CD14-positive monocyte (primary cell): ENCODE data around the gene PCOLCE2. TPM values are rescaled to one million over a fixed set of nuclear protein-coding genes. Genes with fewer than 3 reads are reported as not detected.

Experiments used
- DNase-seq, 3 donors: peaks; one replicate each; pipeline ENCODE4 v3.0.0-alpha.2; 2011 to 2022
- H2AFZ ChIP-seq: 2 replicates; pipeline ENCODE4 v1.6.0; 2012; ENCODE audit warnings: mild to moderate bottlenecking, low read depth, low read length, inconsistent platforms; ENCODE audit not compliant: insufficient read depth, poor library complexity, severe bottlenecking
- H3K27ac ChIP-seq, 2 donors: 1 replicate in 1 of 2; 2 replicates in 1 of 2; pipeline ENCODE4 v1.5.1; 2012 to 2013; ENCODE audit warnings: low read length in 2 of 2, control low read depth in 1 of 2, inconsistent platforms in 1 of 2, low read depth in 1 of 2, mild to moderate bottlenecking in 1 of 2
- H3K27me3 ChIP-seq, 2 donors: one replicate each; pipeline versions ENCODE4 v1.6.0 to v1.6.1; 2011 to 2013; ENCODE audit warnings: low read length in 2 of 2; ENCODE audit not compliant: control insufficient read depth in 2 of 2, insufficient read depth in 2 of 2
- H3K36me3 ChIP-seq, 2 donors: replicated peaks in 1 of 2; 1 replicate in 1 of 2; 2 replicates in 1 of 2; pipeline versions ENCODE4 v1.5.1 to v1.6.1; 2012 to 2013; ENCODE audit warnings: low read length in 2 of 2, control low read depth in 1 of 2, inconsistent platforms in 1 of 2, mild to moderate bottlenecking in 1 of 2; ENCODE audit not compliant: insufficient read depth in 2 of 2, control insufficient read depth in 1 of 2
- H3K4me1 ChIP-seq, 2 donors: 1 replicate in 1 of 2; 2 replicates in 1 of 2; pipeline versions ENCODE4 v1.5.1 to v1.6.1; 2012 to 2013; ENCODE audit warnings: low read length in 2 of 2, control low read depth in 1 of 2, inconsistent platforms in 1 of 2, mild to moderate bottlenecking in 1 of 2, moderate library complexity in 1 of 2; ENCODE audit not compliant: insufficient read depth in 2 of 2, control insufficient read depth in 1 of 2
- H3K4me2 ChIP-seq: replicated peaks from 2 replicates; pipeline ENCODE3; 2012; ENCODE audit warnings: low read length, moderate library complexity, mild to moderate bottlenecking; ENCODE audit not compliant: poor library complexity, severe bottlenecking; ENCODE audit errors: extremely low read depth
- H3K4me3 ChIP-seq, 3 experiments: fragments of 200-600 bp in 1 of 3; sonication (generic) in 1 of 3; replicated peaks in 1 of 3; 1 replicate in 2 of 3; 2 replicates in 1 of 3; pipeline ENCODE4 v1.5.1; 2011 to 2013; ENCODE audit warnings: low read length in 3 of 3, mild to moderate bottlenecking in 3 of 3, control low read depth in 2 of 3, low read depth in 2 of 3, inconsistent platforms in 1 of 3, moderate library complexity in 1 of 3
- H3K79me2 ChIP-seq: 2 replicates; pipeline ENCODE4 v1.6.0; 2012; ENCODE audit warnings: mild to moderate bottlenecking, control low read depth, inconsistent platforms, low read length, moderate library complexity; ENCODE audit not compliant: insufficient read depth
- H3K9ac ChIP-seq: 2 replicates; pipeline ENCODE4 v1.6.0; 2017; ENCODE audit warnings: low read length, mild to moderate bottlenecking; ENCODE audit not compliant: insufficient read depth, poor library complexity, severe bottlenecking
- H3K9me3 ChIP-seq, 2 donors: replicated peaks in 1 of 2; 1 replicate in 1 of 2; 2 replicates in 1 of 2; pipeline versions ENCODE4 v1.5.1 to v1.6.1; 2012 to 2013; ENCODE audit warnings: low read length in 2 of 2, control low read depth in 1 of 2; ENCODE audit not compliant: control insufficient read depth in 1 of 2, insufficient read depth in 1 of 2
- H4K20me1 ChIP-seq: 2 replicates; pipeline ENCODE4 v1.6.0; 2012; ENCODE audit warnings: mild to moderate bottlenecking, low read length, control low read depth, moderate library complexity; ENCODE audit not compliant: insufficient read depth
- H3K27ac Mint-ChIP-seq, 7 donors: one replicate each; pipeline ENCODE4 v1.8.0; 2020; ENCODE audit warnings: mild to moderate bottlenecking in 7 of 7, mixed read lengths in 7 of 7, moderate library complexity in 6 of 7, inconsistent platforms in 2 of 7
- H3K27me3 Mint-ChIP-seq, 3 donors: one replicate each; pipeline ENCODE4 v1.8.0; 2021 to 2022; ENCODE audit warnings: low read depth in 3 of 3, mild to moderate bottlenecking in 3 of 3, mixed read lengths in 3 of 3, moderate library complexity in 3 of 3, inconsistent platforms in 1 of 3
- H3K36me3 Mint-ChIP-seq, 2 donors: one replicate each; pipeline ENCODE4 v1.8.0; 2020; ENCODE audit warnings: mixed read lengths in 2 of 2, inconsistent platforms in 1 of 2, mild to moderate bottlenecking in 1 of 2
- H3K4me1 Mint-ChIP-seq: one replicate; pipeline ENCODE4 v1.8.0; 2020; ENCODE audit warnings: mild to moderate bottlenecking, mixed read lengths
- H3K4me3 Mint-ChIP-seq, 2 donors: one replicate each; pipeline ENCODE4 v1.8.0; 2020; ENCODE audit warnings: mild to moderate bottlenecking in 2 of 2, mixed read lengths in 2 of 2, moderate library complexity in 1 of 2
- H3K9me3 Mint-ChIP-seq, 7 donors: one replicate each; pipeline ENCODE4 v1.8.0; 2020 to 2022; ENCODE audit warnings: mixed read lengths in 7 of 7, mild to moderate bottlenecking in 6 of 7, moderate library complexity in 6 of 7, inconsistent platforms in 2 of 7
- CTCF ChIP-seq: fragments of 200-600 bp; IDR thresholded peaks from one replicate; pipeline ENCODE4 v1.8.0; 2022; ENCODE audit warnings: antibody characterized with exemption, mild to moderate bottlenecking
- WGBS: methylation state at CpG from one replicate; pipeline ENCODE4 v1.1.5; 2013; ENCODE audit warnings: missing lambda C conversion rate; ENCODE audit not compliant: insufficient coverage; 5-methylcytosine and 5-hydroxymethylcytosine counted together
- intact Hi-C, 2 donors: fragments of 100-400 bp; cut with micrococcal nuclease; formaldehyde crosslinking; loops; one replicate each; pipeline versions ENCODE4 v1.15.0 to v1.15.1; 2023
- polyA plus RNA-seq, 3 donors: library from polyadenylated mRNA; depleted of rRNA in 1 of 3; unstranded in 2 of 3; stranded (reverse) in 1 of 3; fragments of 300-500 nt in 2 of 3; fragments of >200 nt in 1 of 3; fragmentation: Illumina TruSeq in 2 of 3; gene quantifications; 1 replicate in 2 of 3; 2 replicates in 1 of 3; pipeline ENCODE4 v1.2.3, GENCODE V29; 2012 to 2021

PCOLCE2 gene
- polyA plus RNA-seq, 3 donors, result not detected

- H3K9ac ChIP-seq, result no peak overlapping the region
- WGBS, result no CpG with 5 or more reads among the region's 2 CpGs
- H3K4me3 Mint-ChIP-seq, result no peak overlapping the region
- no peak overlapping the region for H3K4me3 ChIP-seq
- no peaks in the 10 kb centered on the region for H4K20me1 ChIP-seq
- H3K27ac Mint-ChIP-seq, result no peak overlapping the region
- no peak overlapping the region for H2AFZ ChIP-seq
- H3K27me3 Mint-ChIP-seq, result no peaks in the 10 kb centered on the region
- no peaks in the 10 kb centered on the region for H3K36me3 Mint-ChIP-seq
- no peaks in the 10 kb centered on the region for H3K4me1 ChIP-seq
- peaks cover 0 to 4% (median 0%) of the 10 kb centered on the region in 7 donors for H3K9me3 Mint-ChIP-seq
- H3K36me3 ChIP-seq, result no peaks in the 10 kb centered on the region
- no peak overlapping the region for H3K4me2 ChIP-seq
- TF ChIP-seq CTCF, result no peak
- no peaks in the 10 kb centered on the region for H3K4me1 Mint-ChIP-seq
- DNase-seq, result no peak
- peaks cover 0 to 4% of the 10 kb centered on the region in 2 donors for H3K9me3 ChIP-seq
- no peak overlapping the region for H3K27ac ChIP-seq
- H3K27me3 ChIP-seq, result no peaks in the 10 kb centered on the region
- H3K79me2 ChIP-seq, result no peaks in the 10 kb centered on the region
- intact Hi-C loops, result no loop called here
Measured at GRCh38 chr3:142778541-142778940, 110.3 kb downstream of the PCOLCE2 start.

GRCh38 chr3:142777927-142778326, 111.0 kb downstream of the PCOLCE2 start:
- Mint-ChIP-seq H3K27ac (no peak overlapping the region), H3K4me1 (no peaks in the 10 kb centered on the region), H3K27me3 (no peaks in the 10 kb centered on the region), H3K4me3 (no peak overlapping the region), H3K9me3 (peaks cover 0 to 7% (median 0%) of the 10 kb centered on the region in 7 donors), H3K36me3 (no peaks in the 10 kb centered on the region)
- Histone ChIP-seq H2AFZ (no peak overlapping the region), H3K4me1 (no peaks in the 10 kb centered on the region), H3K36me3 (no peaks in the 10 kb centered on the region), H3K79me2 (no peaks in the 10 kb centered on the region), H3K4me2 (no peak overlapping the region), H3K27ac (no peak overlapping the region), H4K20me1 (no peaks in the 10 kb centered on the region), H3K9ac (no peak overlapping the region), H3K27me3 (no peaks in the 10 kb centered on the region), H3K9me3 (peaks cover 0 to 4% of the 10 kb centered on the region in 2 donors), H3K4me3 (no peak overlapping the region)
- intact Hi-C loops, result no loop called here
- no peak for TF ChIP-seq CTCF
- no peak for DNase-seq
